Measurements from ENCODE around the gene OSBPL6. TPM values are rescaled to one million over a fixed set of nuclear protein-coding genes. Genes with fewer than 3 reads are reported as not detected.

The OSBPL6 gene
- total and polyA plus RNA-seq, 2 of the 13 experiments (the other 11 are each of a cell fraction or from before 2014, with no cell fraction given): 0.03 to 0.11 TPM

- intact Hi-C loops (cut with micrococcal nuclease; ENCODE audit: unreplicated experiment): no loop called here
These were observed 6.0 kb downstream of the OSBPL6 start for GRCh38 chr2:178200331-178200730.

GRCh38 chr2:178202927-178203326 is 8.6 kb downstream of the OSBPL6 start:
- CTCF ChIA-PET (ENCODE audit: low intra/inter-chr PET ratio, low total read pairs): no interaction called here

More at GRCh38 chr2:178200331-178200730, 6.0 kb downstream of the OSBPL6 start:
- ChIA-PET POLR2A (no interaction called here), CTCF (ENCODE audit: low intra/inter-chr PET ratio, low total read pairs) (no interaction called here)
- Histone ChIP-seq H3K4me2 (ENCODE audit: low read depth, low read length) (no peak overlapping the region), H3K27me3 (ENCODE audit: control insufficient read depth in 1 of 2, insufficient read depth in 2 of 2, low read length in 2 of 2) (peaks cover 4 to 40% of the 10 kb centered on the region in 2 experiments; a peak in 4 of 5 replicates), H3K9me3 (ENCODE audit: low read length) (no peaks in the 10 kb centered on the region), H3K4me1 (ENCODE audit: insufficient read depth, low read length) (peaks cover 2% of the 10 kb centered on the region), H3K4me3 (replicated peaks in 1 of 3; ENCODE audit: insufficient read depth in 1 of 3, low read depth in 2 of 3, low read length in 3 of 3) (no peak overlapping the region), H3K79me2 (ENCODE audit: insufficient read depth, low read length) (no peaks in the 10 kb centered on the region), H2AFZ (ENCODE audit: low read length) (no peak overlapping the region), H3K9ac (ENCODE audit: insufficient read depth, low read depth, low read length) (no peak overlapping the region), H3K27ac (ENCODE audit: extremely low read length, insufficient read depth, low read length) (no peak overlapping the region), H4K20me1 (ENCODE audit: insufficient read depth, low read length) (peaks cover 2% of the 10 kb centered on the region; the same call in 1 of the 2 replicates), H3K36me3 (replicated peaks in 1 of 2; ENCODE audit: control insufficient read depth in 1 of 2, insufficient read depth in 2 of 2, low read length in 2 of 2) (no peaks in the 10 kb centered on the region)
- FAIRE-seq (no peak), ATAC-seq (no peak), DNase-seq (ENCODE audit: low spot score) (no peak)
- TF ChIP-seq ZFP1 (CRISPR knock-in tag; IDR thresholded peaks at IDR 0.05): no peak
- TF ChIP-seq E2F2 (CRISPR knock-in tag; IDR thresholded peaks at IDR 0.05; ENCODE audit: borderline replicate concordance): no peak
- no peak for TF ChIP-seq POLR2A (IDR thresholded peaks at IDR 0.05; ENCODE audit: insufficient read depth in 1 of 2, low read depth in 2 of 2, low read length in 2 of 2)
- no peak for TF ChIP-seq MTA3 (CRISPR knock-in tag; IDR thresholded peaks at IDR 0.05)
- TF ChIP-seq CHD4 (IDR thresholded peaks at IDR 0.05; ENCODE audit: borderline replicate concordance, low read length): no peak
- no peak for TF ChIP-seq ZNF598 (CRISPR knock-in tag; IDR thresholded peaks at IDR 0.05; ENCODE audit: borderline replicate concordance)
- TF ChIP-seq ATF3 (CRISPR knock-in tag; IDR thresholded peaks at IDR 0.05): no peak
- TF ChIP-seq TCF7L2 (IDR thresholded peaks at IDR 0.05; ENCODE audit: low read depth, low read length): no peak
- WGBS (ENCODE audit: low lambda C conversion rate): 0% methylated on average over 1 of the region's 1 CpG
- no TSS peak for BruUV-seq (replicated peaks)
- in situ Hi-C loops (cut with HindIII; ENCODE audit: extremely low pct_ligation_motif_present, low pct_unique_long_range_greater_than_20kb): no loop called here

More at GRCh38 chr2:178202927-178203326, 8.6 kb downstream of the OSBPL6 start:
- Histone ChIP-seq H3K9me3 (ENCODE audit: low read length) (no peaks in the 10 kb centered on the region), H3K4me2 (ENCODE audit: low read depth, low read length) (no peak overlapping the region), H3K27ac (ENCODE audit: extremely low read length, insufficient read depth, low read length) (no peak overlapping the region), H4K20me1 (ENCODE audit: insufficient read depth, low read length) (no peaks in the 10 kb centered on the region), H3K9ac (ENCODE audit: insufficient read depth, low read depth, low read length) (no peak overlapping the region), H3K79me2 (ENCODE audit: insufficient read depth, low read length) (no peaks in the 10 kb centered on the region), H3K36me3 (replicated peaks in 1 of 2; ENCODE audit: control insufficient read depth in 1 of 2, insufficient read depth in 2 of 2, low read length in 2 of 2) (no peaks in the 10 kb centered on the region), H3K27me3 (ENCODE audit: control insufficient read depth in 1 of 2, insufficient read depth in 2 of 2, low read length in 2 of 2) (peaks cover 1 to 16% of the 10 kb centered on the region in 2 experiments; a peak in 3 of 5 replicates), H3K4me1 (ENCODE audit: insufficient read depth, low read length) (no peaks in the 10 kb centered on the region), H2AFZ (ENCODE audit: low read length) (no peak overlapping the region), H3K4me3 (replicated peaks in 1 of 3; ENCODE audit: insufficient read depth in 1 of 3, low read depth in 2 of 3, low read length in 3 of 3) (no peak overlapping the region)
- FAIRE-seq (no peak), ATAC-seq (no peak), DNase-seq (ENCODE audit: low spot score) (no peak)
- POLR2A ChIA-PET: no interaction called here
- BruUV-seq (replicated peaks): no TSS peak
- intact Hi-C loops (cut with micrococcal nuclease; ENCODE audit: unreplicated experiment) (no loop called here), in situ Hi-C loops (cut with HindIII; ENCODE audit: extremely low pct_ligation_motif_present, low pct_unique_long_range_greater_than_20kb) (no loop called here)
- TF ChIP-seq MAX (IDR thresholded peaks at IDR 0.05): no peak
- TF ChIP-seq DDIT3 (CRISPR knock-in tag; IDR thresholded peaks at IDR 0.05): no peak
- TF ChIP-seq RFXAP (CRISPR knock-in tag; IDR thresholded peaks at IDR 0.05; ENCODE audit: borderline replicate concordance): no peak
- no peak for TF ChIP-seq ZNF629 (CRISPR knock-in tag; conservative IDR thresholded peaks at IDR 0.05)
- TF ChIP-seq ZC3H13 (CRISPR knock-in tag; IDR thresholded peaks at IDR 0.05): no peak
- TF ChIP-seq SNAPC2 (CRISPR knock-in tag; IDR thresholded peaks at IDR 0.05): no peak
- no peak for TF ChIP-seq RXRB (CRISPR knock-in tag; IDR thresholded peaks at IDR 0.05; ENCODE audit: borderline replicate concordance)
- TF ChIP-seq SALL2 (CRISPR knock-in tag; IDR thresholded peaks at IDR 0.05): no peak
- TF ChIP-seq SYNCRIP (IDR thresholded peaks at IDR 0.05; ENCODE audit: insufficient read depth, low read depth, low read length): no peak
